Measurements from ENCODE around the gene KATNAL1.

KATNAL1 gene

GRCh38 chr13:30332456-30333143, 25.2 kb upstream of the KATNAL1 start:
- no peak for DNase-seq (ENCODE audit: low spot score)

- no peak for DNase-seq (ENCODE audit: low spot score)
Measured at GRCh38 chr13:30331331-30331771, 24.0 kb upstream of the KATNAL1 start.

DNA sequence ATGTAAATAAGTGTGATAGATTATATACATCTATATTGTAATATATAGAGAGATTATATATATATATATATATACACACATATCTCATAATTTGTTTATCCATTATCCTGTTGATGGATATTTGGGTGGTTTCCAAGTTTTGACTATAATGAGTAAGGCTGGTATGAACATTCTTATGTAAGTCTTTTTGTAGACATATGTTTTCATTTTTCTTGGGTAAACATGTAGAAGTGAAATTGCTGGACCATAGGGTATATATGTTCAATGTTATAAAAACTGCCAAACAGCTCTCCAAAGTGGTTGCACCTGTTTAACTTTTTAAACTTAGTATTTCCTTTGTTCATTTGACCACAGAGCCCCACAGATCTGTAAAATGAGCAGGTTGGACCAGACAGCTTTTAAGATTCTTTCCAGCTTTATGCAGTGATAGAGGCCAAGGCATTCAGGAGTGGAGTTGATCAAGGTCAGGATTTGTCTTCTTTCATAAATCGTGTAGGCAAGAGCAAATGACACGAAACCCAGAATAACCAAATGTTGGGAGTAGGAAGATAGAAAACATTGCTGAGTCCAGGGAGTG, 21.7 kb upstream of the KATNAL1 start:
- DNase-seq (ENCODE audit: low spot score) = no peak

- no peak for DNase-seq (ENCODE audit: low spot score)
Measured at GRCh38 chr13:30325668-30326067, 18.3 kb upstream of the KATNAL1 start.

DNA sequence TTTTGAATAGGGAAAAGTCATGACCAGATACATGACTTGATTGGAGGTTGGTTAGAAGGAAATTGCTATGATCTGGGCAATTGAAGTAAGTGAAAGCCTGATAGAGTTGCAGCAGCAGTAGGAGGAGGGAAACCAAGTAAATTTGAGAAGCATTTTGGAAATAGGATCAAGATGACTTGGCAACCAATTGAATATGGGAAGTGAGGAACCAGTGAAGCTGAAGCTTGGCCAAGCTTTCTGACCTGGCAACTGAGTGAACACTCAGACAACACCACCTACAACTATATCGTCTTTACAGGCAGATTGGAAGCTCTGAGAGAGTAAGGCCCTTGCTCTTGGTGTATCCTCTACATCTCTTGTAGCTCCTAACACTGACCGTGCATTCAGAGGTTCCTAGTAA, 16.2 kb upstream of the KATNAL1 start:
- no peak for DNase-seq (ENCODE audit: low spot score)

GRCh38 chr13:30322428-30322827, 15.1 kb upstream of the KATNAL1 start:
- DNase-seq (ENCODE audit: low spot score) = no peak

DNA sequence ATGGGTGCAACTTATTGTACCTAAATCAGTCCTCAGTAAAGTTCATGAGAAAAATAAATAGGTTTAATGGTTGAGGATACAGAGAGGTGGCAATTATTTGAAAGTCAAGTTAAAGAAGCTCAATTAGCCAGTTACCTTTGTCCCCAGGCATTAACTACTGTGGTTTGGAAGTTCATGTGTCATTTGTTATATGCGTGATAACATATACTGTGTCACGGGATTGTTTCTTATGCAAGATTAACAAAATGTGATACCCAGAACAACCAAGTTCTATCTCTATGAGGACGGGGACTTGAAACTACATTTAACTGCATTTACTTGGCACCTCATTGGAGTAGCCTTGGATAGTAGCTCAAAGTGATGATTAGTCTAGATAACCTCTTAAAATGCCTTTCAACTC, 13.9 kb upstream of the KATNAL1 start:
- no peak for DNase-seq (ENCODE audit: low spot score)

- DNase-seq (ENCODE audit: low spot score) = peak; percentile 77
Measured at GRCh38 chr13:30319655-30320054, 12.3 kb upstream of the KATNAL1 start.

- no peak for DNase-seq (ENCODE audit: low spot score)
Measured at GRCh38 chr13:30319130-30319529, 11.8 kb upstream of the KATNAL1 start.

DNA sequence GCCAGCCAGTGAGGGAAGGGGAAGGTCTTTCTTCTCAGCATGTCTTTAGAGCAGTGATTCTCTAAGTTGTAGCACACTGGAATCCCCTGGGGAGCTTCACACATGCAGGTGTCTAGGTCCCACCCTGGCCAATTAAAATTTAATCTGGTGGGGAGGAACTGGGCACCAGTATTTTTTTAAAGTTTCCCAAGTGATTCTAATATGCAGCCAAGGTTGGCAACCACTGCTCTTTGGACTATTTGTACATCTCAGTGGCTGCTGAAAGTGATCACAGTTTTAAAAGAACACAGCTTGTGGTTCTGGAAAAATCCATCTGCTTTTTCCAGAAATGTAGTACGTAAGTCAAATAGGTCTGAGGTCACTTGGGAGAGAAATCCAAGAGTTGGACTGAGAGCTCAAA, 10.7 kb upstream of the KATNAL1 start:
- no peak for DNase-seq (ENCODE audit: low spot score)

DNA sequence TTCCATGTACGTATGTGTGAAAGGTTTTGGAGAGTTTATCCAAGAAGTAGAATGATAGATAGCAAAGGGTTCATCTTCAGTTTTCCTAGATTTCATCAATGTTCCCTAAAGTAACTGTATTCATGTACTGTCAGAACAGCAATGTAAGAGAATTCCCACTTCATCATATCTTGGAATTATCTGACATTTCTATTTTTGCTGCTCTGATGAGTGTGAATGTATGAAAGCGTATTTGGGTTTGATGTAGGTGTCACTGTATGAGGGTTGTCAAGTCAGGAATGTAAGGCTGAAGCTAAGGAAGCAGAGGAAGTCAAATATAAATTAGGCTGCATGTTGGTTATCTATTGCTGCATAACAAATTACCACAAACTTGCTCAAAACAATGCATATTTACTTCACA, 7.2 kb upstream of the KATNAL1 start:
- no peak for DNase-seq (ENCODE audit: low spot score)

- no peak for DNase-seq (ENCODE audit: low spot score)
Measured at GRCh38 chr13:30314069-30314468, 6.7 kb upstream of the KATNAL1 start.

DNA sequence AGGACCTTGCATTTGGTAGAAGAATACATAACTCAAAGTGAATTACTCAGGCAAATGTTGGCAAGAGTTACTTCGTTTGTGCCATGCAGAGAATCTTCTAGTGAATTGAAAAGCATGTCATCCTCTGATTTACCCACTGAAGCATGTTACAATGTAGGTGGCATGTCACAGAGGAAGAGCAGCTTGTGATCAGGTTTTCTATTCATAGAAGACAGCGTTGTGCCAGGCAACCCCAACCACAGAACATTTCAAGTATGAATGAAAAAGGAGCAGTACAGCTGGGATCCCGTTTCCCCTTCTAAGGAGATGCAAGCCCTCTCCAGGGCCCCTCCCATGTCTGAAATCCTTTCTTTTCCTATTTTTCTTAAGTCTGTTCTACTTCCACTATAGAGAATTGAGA, 6.0 kb upstream of the KATNAL1 start:
- DNase-seq (ENCODE audit: low spot score) = peak; percentile 20

GRCh38 chr13:30312904-30313303, 5.6 kb upstream of the KATNAL1 start:
- DNase-seq (ENCODE audit: low spot score) = no peak

GRCh38 chr13:30308548-30308947, 1.2 kb upstream of the KATNAL1 start:
- no peak for DNase-seq (ENCODE audit: low spot score)

- DNase-seq (ENCODE audit: low spot score) = no peak
Measured at GRCh38 chr13:30307971-30308290, 580 bp upstream of the KATNAL1 start.

DNA sequence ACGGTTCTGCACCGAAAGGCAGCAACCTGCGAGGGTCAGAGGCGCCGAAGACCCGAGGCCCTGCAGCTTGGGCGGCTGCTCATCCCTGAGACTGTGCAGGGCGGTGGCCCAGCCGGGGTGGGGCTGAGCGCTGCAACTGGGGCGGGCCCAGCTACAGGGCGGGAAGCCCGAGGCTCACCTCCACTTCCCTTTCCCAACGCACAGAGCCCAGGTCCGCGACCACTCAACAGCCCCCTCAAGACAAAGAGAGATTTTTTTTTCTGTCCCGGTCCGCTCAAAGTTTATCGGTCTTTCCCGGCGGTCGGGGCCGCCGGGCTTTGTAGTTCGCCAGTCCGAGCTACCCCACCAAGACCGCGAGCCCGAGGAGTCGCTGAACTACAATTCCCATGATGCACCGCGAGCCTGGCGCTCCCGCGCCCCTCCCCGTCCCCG, 573 bp downstream of the KATNAL1 start:
- DNase-seq (ENCODE audit: low spot score) = peak; percentile 96

- no peak for DNase-seq (ENCODE audit: low spot score)
Measured at GRCh38 chr13:30305456-30305970, 1.8 kb downstream of the KATNAL1 start.

DNA sequence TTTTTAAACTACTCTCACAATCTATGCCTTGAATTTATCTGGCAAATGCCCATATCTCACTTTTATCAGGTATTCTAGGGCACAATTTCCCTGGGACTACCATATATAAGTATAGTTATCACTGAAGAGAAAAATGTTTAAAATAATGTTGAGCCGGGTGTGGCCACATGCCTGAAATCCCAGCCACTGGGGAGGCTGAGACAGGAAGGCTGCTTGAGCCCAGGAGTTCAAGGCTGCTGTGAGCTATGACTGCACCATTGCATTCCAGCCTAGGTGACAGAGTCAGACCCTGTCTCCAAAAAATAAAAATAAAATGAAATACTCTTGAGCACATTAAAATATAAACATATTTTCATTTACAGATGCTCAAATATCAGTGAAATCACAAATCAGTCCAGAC, 4.1 kb downstream of the KATNAL1 start:
- DNase-seq (ENCODE audit: low spot score) = no peak

DNA sequence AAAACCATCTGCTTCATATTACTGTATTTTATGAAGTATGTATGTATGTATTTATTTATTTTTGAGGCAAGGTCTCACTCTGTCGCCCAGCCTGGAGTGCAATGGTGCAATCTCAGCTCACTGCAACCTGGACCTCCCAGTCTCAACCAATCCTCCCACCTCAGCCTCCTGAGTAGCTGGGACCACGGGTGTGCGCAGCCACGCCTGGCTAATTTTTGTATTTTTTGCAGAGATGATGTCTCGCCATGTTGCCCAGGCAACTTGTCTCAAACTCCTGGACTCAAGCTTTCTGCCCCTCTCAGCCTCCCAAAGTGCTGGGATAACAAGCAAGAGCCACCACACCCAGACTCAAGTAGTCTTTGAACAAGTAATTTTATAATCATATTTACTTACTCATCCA, 5.5 kb downstream of the KATNAL1 start:
- no peak for DNase-seq (ENCODE audit: low spot score)

DNA sequence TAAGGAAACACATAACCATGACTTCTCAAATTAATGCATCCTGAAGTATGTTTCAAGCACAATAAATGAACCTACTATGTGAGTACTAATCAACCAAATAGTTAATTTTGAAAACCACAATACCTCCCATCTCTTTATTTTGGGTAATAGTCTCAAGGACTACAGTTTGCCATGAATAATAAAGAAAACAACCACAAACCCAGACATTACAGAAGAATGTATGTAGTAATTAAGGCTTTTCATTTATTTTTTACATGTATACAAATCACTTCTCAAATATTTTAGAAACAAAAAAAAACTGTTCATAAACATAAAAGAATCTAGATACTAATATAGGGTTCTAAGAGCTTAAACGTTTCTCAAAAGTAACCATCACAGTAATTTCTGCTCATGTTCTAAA, 6.8 kb downstream of the KATNAL1 start:
- DNase-seq (ENCODE audit: low spot score) = no peak

DNA sequence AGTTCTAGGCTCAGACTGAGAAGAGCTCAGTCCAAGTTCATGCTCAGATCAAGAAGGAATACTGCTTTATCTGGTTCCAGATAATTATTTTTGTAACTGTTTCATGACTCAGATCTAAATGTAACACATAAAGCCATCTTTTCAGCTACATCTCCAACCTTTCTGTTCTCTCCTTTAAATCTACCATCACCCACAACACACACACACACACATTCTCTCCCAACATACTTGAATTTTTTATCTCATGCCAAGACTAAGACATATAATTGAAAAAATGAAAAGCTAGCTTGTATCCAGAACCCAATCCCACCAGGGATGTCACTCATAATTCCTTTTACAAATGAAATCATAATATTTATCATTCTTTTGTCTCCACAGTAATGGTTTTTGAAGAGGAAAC, 7.6 kb downstream of the KATNAL1 start:
- DNase-seq (ENCODE audit: low spot score) = no peak

- no peak for DNase-seq (ENCODE audit: low spot score)
Measured at GRCh38 chr13:30295116-30295515, 12.2 kb downstream of the KATNAL1 start.

- no peak for DNase-seq (ENCODE audit: low spot score)
Measured at GRCh38 chr13:30294004-30294403, 13.3 kb downstream of the KATNAL1 start.
